K562 (cell line): ENCODE measurements around the gene ADAMTS14. TPM values are rescaled to one million over a fixed set of nuclear protein-coding genes. Genes with fewer than 3 reads are reported as not detected.

Source experiments
- ATF3 ChIP-seq, 2 experiments: fragments of 450-650 bp in 1 of 2; sonication (generic) in 1 of 2; formaldehyde crosslinking in 1 of 2; IDR thresholded peaks in 1 of 2; conservative IDR thresholded peaks in 1 of 2; 2 replicates each; pipeline versions ENCODE4 v1.6.1 to v1.8.1; 2016 to 2023; ENCODE audit warnings: mild to moderate bottlenecking in 2 of 2, moderate library complexity in 2 of 2, inconsistent platforms in 1 of 2, missing genetic modification reagents in 1 of 2
- CAMTA2 ChIP-seq: fragments of 250-450 bp; sonication (Bioruptor Pico); conservative IDR thresholded peaks from 2 replicates; pipeline ENCODE4 v1.5.1; 2022
- CBFB ChIP-seq: sonication (generic); formaldehyde crosslinking; IDR thresholded peaks from 2 replicates; pipeline ENCODE4 v1.4.0; 2020; ENCODE audit warnings: mild to moderate bottlenecking, missing genetic modification reagents
- DDX20 ChIP-seq: fragments of 450-650 bp; IDR thresholded peaks from 2 replicates; pipeline ENCODE4 v1.6.1; 2016; ENCODE audit warnings: missing genetic modification characterization, low read depth, mild to moderate bottlenecking, missing compliant biosample characterization, moderate library complexity
- DMBX1 ChIP-seq: fragments of 250-450 bp; sonication (Bioruptor Pico); IDR thresholded peaks from 2 replicates; pipeline ENCODE4 v1.8.0; 2022; ENCODE audit warnings: inconsistent platforms, mild to moderate bottlenecking, moderate library complexity, borderline replicate concordance
- EGR1 ChIP-seq: fragments of 450-650 bp; conservative IDR thresholded peaks from 2 replicates; pipeline ENCODE4 v1.6.1; 2017; ENCODE audit warnings: mild to moderate bottlenecking
- ELF4 ChIP-seq: fragments of 450-650 bp; formaldehyde crosslinking; IDR thresholded peaks from 2 replicates; pipeline ENCODE4 v1.4.0; 2022; ENCODE audit warnings: missing genetic modification characterization
- FUS ChIP-seq: fragments of 200-400 bp; formaldehyde crosslinking; optimal IDR thresholded peaks from 2 replicates; pipeline ENCODE3; 2017; ENCODE audit warnings: low read depth, low read length
- HMBOX1 ChIP-seq: sonication (generic); IDR thresholded peaks from 2 replicates; pipeline ENCODE4 v1.6.1; 2016
- MAFF ChIP-seq: IDR thresholded peaks from 2 replicates; pipeline ENCODE4 v1.6.1; 2012; ENCODE audit warnings: low read length, improper control_type of control experiment
- MAFK ChIP-seq: IDR thresholded peaks from 2 replicates; pipeline ENCODE4 v1.6.1; 2011; ENCODE audit warnings: low read length, improper control_type of control experiment
- NCOA6 ChIP-seq: fragments of 450-650 bp; IDR thresholded peaks from 2 replicates; pipeline ENCODE4 v1.6.1; 2017; ENCODE audit warnings: mild to moderate bottlenecking
- NELFE ChIP-seq: IDR thresholded peaks from 2 replicates; pipeline ENCODE4 v1.6.1; 2011; ENCODE audit warnings: mild to moderate bottlenecking; ENCODE audit not compliant: insufficient read depth, insufficient read length
- NR3C1 ChIP-seq: sonication (generic); formaldehyde crosslinking; IDR thresholded peaks from 2 replicates; pipeline ENCODE4 v1.8.1; 2022; ENCODE audit warnings: missing genetic modification reagents
- RB1 ChIP-seq: fragments of 450-650 bp; IDR thresholded peaks from 2 replicates; pipeline ENCODE4 v1.6.1; 2017; ENCODE audit warnings: low read depth, mild to moderate bottlenecking
- SAFB ChIP-seq: fragments of 200-400 bp; formaldehyde crosslinking; IDR thresholded peaks from 2 replicates; pipeline ENCODE4 v1.6.1; 2017; ENCODE audit warnings: low read depth, low read length, borderline replicate concordance
- SLC30A9 ChIP-seq: fragments of 250-450 bp; sonication (Bioruptor Pico); IDR thresholded peaks from 2 replicates; pipeline ENCODE4 v1.8.0; 2022; ENCODE audit warnings: mild to moderate bottlenecking, moderate library complexity
- SMARCA4 ChIP-seq: fragments of 450-650 bp; IDR thresholded peaks from 2 replicates; pipeline ENCODE4 v1.6.1; 2016
- SP1 ChIP-seq: sonication (generic); formaldehyde crosslinking; IDR thresholded peaks from 2 replicates; pipeline ENCODE4 v1.8.1; 2022; ENCODE audit warnings: mild to moderate bottlenecking, missing genetic modification reagents
- TAF7 ChIP-seq: fragments of 450-650 bp; IDR thresholded peaks from 2 replicates; pipeline ENCODE4 v1.6.1; 2016; ENCODE audit warnings: missing genetic modification characterization, missing compliant biosample characterization
- TEAD2 ChIP-seq: fragments of 450-650 bp; IDR thresholded peaks from 2 replicates; pipeline ENCODE4 v1.6.1; 2016; ENCODE audit warnings: missing genetic modification characterization, control low read depth, missing compliant biosample characterization
- TRIM24 ChIP-seq, 2 experiments: fragments of 450-650 bp; IDR thresholded peaks; 2 replicates each; pipeline ENCODE4 v1.6.1; 2016
- XRCC3 ChIP-seq: fragments of 450-650 bp; IDR thresholded peaks from 2 replicates; pipeline ENCODE4 v1.6.1; 2017; ENCODE audit warnings: mild to moderate bottlenecking, moderate library complexity
- ZBTB1 ChIP-seq: sonication (generic); formaldehyde crosslinking; IDR thresholded peaks from 2 replicates; pipeline ENCODE4 v1.8.1; 2023; ENCODE audit warnings: missing genetic modification reagents, low read depth, mild to moderate bottlenecking, borderline replicate concordance
- ZKSCAN3 ChIP-seq: fragments of 250-450 bp; sonication (Bioruptor Pico); IDR thresholded peaks from 2 replicates; pipeline ENCODE4 v1.4.0; 2020
- ZNF507 ChIP-seq: conservative IDR thresholded peaks from 2 replicates; pipeline ENCODE4 v1.6.1; 2017; ENCODE audit warnings: missing genetic modification characterization, missing compliant biosample characterization
- polyA plus RNA-seq, 8 experiments: library from polyadenylated mRNA; depleted of rRNA in 4 of 8; stranded (reverse) in 5 of 8; unstranded in 3 of 8; fragments of >200 nt; fragmentation: Nextera tagmentation in 2 of 8; fragmentation: Illumina TruSeq in 1 of 8; extraction: Ambion mirVana in 2 of 8; extraction: Trizol in 1 of 8; gene quantifications; 2 replicates each; pipeline versions ENCODE4 v1.2.1 to v1.2.3, GENCODE V29; 2011 to 2014; ENCODE audit warnings: inconsistent platforms in 1 of 8, missing spikeins in 1 of 8
- total RNA-seq, 7 experiments: library from RNA; depleted of rRNA in 6 of 7; stranded (reverse); fragments of >200 nt in 6 of 7; fragmentation: Illumina TruSeq in 2 of 7; extraction: Trizol in 2 of 7; gene quantifications; 2 replicates each; pipeline versions ENCODE4 v1.2.1 to v1.2.3, GENCODE V29; 2011 to 2021; ENCODE audit warnings: low replicate concordance in 1 of 7
- TF ChIP-seq, protein P1 (sequence below): IDR thresholded peaks from 2 replicates; pipeline ENCODE4 v1.6.1; 2014; ENCODE audit warnings: antibody characterized with exemption
- TF ChIP-seq, protein P2 (sequence below): fragments of 250-450 bp; sonication (Bioruptor Pico); IDR thresholded peaks from 2 replicates; pipeline ENCODE4 v1.8.0; 2022; ENCODE audit warnings: inconsistent platforms

The ADAMTS14 gene
- total and polyA plus RNA-seq, 9 of the 15 experiments (the other 6 are each of a cell fraction or from before 2014, with no cell fraction given): 0.04 to 37.4 (median 15.9) TPM

DNA sequence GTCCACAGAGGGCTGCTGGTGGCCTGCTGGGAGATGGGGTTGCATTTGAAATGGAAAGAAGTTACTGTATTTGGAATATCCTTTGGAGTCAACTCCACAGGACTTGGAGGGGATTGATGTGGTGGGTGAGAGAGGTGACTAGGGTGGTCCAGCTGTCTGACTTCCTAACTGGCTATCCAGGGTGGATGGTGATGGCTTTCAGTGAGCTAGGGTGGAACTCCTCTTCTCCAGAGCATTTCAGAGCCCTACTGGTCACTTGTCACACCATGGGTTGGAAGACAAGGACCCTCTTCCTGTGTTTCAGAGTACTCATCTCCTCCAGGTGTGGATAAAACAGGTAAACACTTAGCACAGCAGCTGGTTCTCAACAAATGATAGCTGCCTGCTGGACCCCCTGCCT is 3.3 kb upstream of the ADAMTS14 start (continued):
- TF ChIP-seq DMBX1 (CRISPR knock-in tag) (no peak), DDX20 (0 out of 2 replicates have a peak, but pooled peaks have one; percentile 43), ELF4 (CRISPR knock-in tag) (no peak), CAMTA2 (CRISPR knock-in tag) (no peak), ZBTB1 (CRISPR knock-in tag) (no peak), MAFF (no peak), ZKSCAN3 (CRISPR knock-in tag) (no peak), TRIM24 (IDR thresholded peaks at IDR 0.05) (no peak), HMBOX1 (0 out of 2 replicates have a peak, but pooled peaks have one; percentile 13), ATF3 (IDR thresholded peaks at IDR 0.05) (no peak), ATF3 (CRISPR knock-in tag; conservative IDR thresholded peaks at IDR 0.05) (no peak), FUS (no peak), SP1 (CRISPR knock-in tag) (0 out of 2 replicates have a peak, but pooled peaks have one; percentile 28), NCOA6 (no peak), SMARCA4 (no peak), SAFB (no peak), CBFB (CRISPR knock-in tag) (no peak), NR3C1 (no peak), TEAD2 (0 out of 2 replicates have a peak, but pooled peaks have one; percentile 1), TAF7 (no peak), MAFK (no peak), EGR1 (no peak), ZNF507 (no peak), XRCC3 (no peak), RB1 (no peak), NELFE (no peak), SLC30A9 (CRISPR knock-in tag) (no peak)
- TF ChIP-seq, protein P1, sequence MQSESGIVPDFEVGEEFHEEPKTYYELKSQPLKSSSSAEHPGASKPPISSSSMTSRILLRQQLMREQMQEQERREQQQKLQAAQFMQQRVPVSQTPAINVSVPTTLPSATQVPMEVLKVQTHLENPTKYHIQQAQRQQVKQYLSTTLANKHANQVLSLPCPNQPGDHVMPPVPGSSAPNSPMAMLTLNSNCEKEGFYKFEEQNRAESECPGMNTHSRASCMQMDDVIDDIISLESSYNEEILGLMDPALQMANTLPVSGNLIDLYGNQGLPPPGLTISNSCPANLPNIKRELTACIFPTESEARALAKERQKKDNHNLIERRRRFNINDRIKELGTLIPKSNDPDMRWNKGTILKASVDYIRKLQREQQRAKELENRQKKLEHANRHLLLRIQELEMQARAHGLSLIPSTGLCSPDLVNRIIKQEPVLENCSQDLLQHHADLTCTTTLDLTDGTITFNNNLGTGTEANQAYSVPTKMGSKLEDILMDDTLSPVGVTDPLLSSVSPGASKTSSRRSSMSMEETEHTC: no peak
- TF ChIP-seq, protein P2, sequence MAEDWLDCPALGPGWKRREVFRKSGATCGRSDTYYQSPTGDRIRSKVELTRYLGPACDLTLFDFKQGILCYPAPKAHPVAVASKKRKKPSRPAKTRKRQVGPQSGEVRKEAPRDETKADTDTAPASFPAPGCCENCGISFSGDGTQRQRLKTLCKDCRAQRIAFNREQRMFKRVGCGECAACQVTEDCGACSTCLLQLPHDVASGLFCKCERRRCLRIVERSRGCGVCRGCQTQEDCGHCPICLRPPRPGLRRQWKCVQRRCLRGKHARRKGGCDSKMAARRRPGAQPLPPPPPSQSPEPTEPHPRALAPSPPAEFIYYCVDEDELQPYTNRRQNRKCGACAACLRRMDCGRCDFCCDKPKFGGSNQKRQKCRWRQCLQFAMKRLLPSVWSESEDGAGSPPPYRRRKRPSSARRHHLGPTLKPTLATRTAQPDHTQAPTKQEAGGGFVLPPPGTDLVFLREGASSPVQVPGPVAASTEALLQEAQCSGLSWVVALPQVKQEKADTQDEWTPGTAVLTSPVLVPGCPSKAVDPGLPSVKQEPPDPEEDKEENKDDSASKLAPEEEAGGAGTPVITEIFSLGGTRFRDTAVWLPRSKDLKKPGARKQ (CRISPR knock-in tag): no peak
